GM12878 (cell line): ENCODE data around the gene CBFA2T3.

Experiments used
- CHD4 ChIP-seq: fragments of 200-600 bp; sonication (generic); IDR thresholded peaks from 2 replicates; pipeline ENCODE4 v1.6.1; 2016; ENCODE audit warnings: mild to moderate bottlenecking
- CUX1 ChIP-seq: IDR thresholded peaks from 2 replicates; pipeline ENCODE4 v1.6.1; 2012; ENCODE audit warnings: improper control_type of control experiment, low read depth, low read length; ENCODE audit not compliant: insufficient replicate concordance
- HDGF ChIP-seq: fragments of 450-650 bp; IDR thresholded peaks from 2 replicates; pipeline ENCODE4 v1.6.1; 2016; ENCODE audit warnings: antibody characterized with exemption
- NFYB ChIP-seq: IDR thresholded peaks from 2 replicates; pipeline ENCODE4 v1.6.1; 2011; ENCODE audit warnings: low read depth, mild to moderate bottlenecking, low read length, improper control_type of control experiment, moderate library complexity; ENCODE audit not compliant: insufficient read depth
- POLR2AphosphoS5 ChIP-seq: IDR thresholded peaks from 2 replicates; pipeline ENCODE4 v1.6.1; 2011; ENCODE audit warnings: mild to moderate bottlenecking, low read length, inconsistent platforms
- SREBF2 ChIP-seq: IDR thresholded peaks from 2 replicates; pipeline ENCODE4 v1.6.1; 2012; ENCODE audit warnings: mild to moderate bottlenecking, low read length
- TARDBP ChIP-seq: IDR thresholded peaks from 2 replicates; pipeline ENCODE4 v1.6.1; 2016; ENCODE audit warnings: borderline replicate concordance
- TBL1XR1 ChIP-seq: IDR thresholded peaks from 2 replicates; pipeline ENCODE4 v1.6.1; 2012; ENCODE audit warnings: low read depth, low read length, improper control_type of control experiment
- TF ChIP-seq, protein P1 (sequence below), 3 experiments: IDR thresholded peaks in 2 of 3; conservative IDR thresholded peaks in 1 of 3; 2 replicates each; pipeline ENCODE4 v1.5.1; 2011; ENCODE audit warnings: low read depth in 3 of 3, low read length in 3 of 3, mild to moderate bottlenecking in 3 of 3, control low read depth in 2 of 3, moderate library complexity in 2 of 3, inconsistent platforms in 1 of 3, mixed read lengths in 1 of 3; ENCODE audit not compliant: control insufficient read depth in 2 of 3, insufficient read depth in 1 of 3; ENCODE audit errors: extremely low read depth in 1 of 3

DNA sequence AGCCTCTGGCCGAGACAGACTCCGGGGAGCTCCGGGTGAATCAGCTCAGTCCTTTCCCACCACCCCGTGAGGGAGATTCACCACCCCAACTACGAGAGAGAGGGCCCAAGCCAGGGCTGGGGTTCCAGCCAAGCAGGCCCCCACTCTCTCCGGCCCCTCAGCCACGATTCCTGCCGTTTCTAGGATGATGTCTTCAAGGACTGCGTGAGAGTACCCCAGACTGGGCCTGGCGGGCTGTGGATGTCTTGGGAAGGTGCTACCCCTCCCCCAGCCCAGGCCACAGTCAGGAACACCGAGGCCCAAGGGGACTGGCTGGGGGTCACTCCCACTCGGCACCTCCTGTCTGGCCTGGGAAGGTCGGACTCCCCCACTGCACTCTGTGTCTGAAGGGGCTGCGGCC, 89.0 kb downstream of the CBFA2T3 start:
- TF ChIP-seq POLR2AphosphoS5: no peak
- no peak for TF ChIP-seq CUX1
- TF ChIP-seq TARDBP: no peak
- TF ChIP-seq HDGF: no peak
- TF ChIP-seq CHD4: no peak
- TF ChIP-seq, protein P1, sequence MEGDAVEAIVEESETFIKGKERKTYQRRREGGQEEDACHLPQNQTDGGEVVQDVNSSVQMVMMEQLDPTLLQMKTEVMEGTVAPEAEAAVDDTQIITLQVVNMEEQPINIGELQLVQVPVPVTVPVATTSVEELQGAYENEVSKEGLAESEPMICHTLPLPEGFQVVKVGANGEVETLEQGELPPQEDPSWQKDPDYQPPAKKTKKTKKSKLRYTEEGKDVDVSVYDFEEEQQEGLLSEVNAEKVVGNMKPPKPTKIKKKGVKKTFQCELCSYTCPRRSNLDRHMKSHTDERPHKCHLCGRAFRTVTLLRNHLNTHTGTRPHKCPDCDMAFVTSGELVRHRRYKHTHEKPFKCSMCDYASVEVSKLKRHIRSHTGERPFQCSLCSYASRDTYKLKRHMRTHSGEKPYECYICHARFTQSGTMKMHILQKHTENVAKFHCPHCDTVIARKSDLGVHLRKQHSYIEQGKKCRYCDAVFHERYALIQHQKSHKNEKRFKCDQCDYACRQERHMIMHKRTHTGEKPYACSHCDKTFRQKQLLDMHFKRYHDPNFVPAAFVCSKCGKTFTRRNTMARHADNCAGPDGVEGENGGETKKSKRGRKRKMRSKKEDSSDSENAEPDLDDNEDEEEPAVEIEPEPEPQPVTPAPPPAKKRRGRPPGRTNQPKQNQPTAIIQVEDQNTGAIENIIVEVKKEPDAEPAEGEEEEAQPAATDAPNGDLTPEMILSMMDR (IDR thresholded peaks at IDR 0.05 in 2 of 3, conservative IDR thresholded peaks at IDR 0.05 in 1 of 3; ENCODE audit: control insufficient read depth in 2 of 3, extremely low read depth in 1 of 3, insufficient read depth in 1 of 3, low read depth in 3 of 3, low read length in 3 of 3): no peak
- TF ChIP-seq TBL1XR1: no peak
- TF ChIP-seq NFYB: no peak
- TF ChIP-seq SREBF2: no peak
